Measurements from ENCODE around the gene SHC3. TPM values are rescaled to one million over a fixed set of nuclear protein-coding genes. Genes with fewer than 3 reads are reported as not detected.

SHC3 gene
- total RNA-seq, 2 experiments from 2014 or later: 0.03 TPM; not detected in 1

DNA sequence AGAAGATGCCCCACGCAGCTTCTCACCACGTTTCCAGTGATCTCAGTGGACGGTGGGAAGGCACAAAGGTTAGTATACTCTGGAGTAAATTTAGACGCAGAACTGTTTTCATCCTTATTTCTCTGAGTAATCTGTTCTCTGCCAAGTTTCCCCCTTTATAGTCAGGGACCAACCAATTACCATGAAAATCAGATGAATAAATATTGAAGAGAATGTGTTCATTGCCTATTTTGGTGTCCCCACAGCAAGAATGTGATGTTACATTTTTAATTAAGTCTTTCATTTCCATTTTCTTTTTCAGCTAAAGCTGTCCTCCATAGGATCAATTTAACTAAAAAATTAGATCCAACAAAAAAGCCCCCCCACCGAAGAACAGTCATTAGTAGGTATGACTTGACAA is 146.0 kb downstream of the SHC3 start:
- BruUV-seq (replicated peaks): no TSS peak
- H4K20me1 ChIP-seq (ENCODE audit: insufficient read depth, low read length): no peaks in the 10 kb centered on the region
- CTCF ChIA-PET (ENCODE audit: unreplicated experiment): no interaction called here

DNA sequence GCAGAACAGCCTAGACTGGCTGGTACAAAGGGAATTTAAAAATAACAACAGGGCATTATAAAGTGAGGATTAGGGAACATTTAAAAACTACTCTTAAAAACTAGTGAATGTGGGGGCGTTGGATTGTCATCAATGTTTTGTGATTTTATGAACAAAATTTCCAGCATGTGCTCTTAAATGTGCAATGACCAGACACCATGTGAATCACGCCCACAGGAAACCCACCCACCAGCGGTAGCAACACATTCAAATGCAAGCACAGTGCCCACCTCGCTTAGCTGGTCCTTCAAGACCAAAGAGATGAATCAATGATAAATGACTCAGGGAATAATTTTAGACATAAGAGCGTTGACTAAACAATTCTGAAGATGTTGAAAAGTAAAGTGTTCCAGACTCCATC is 146.4 kb downstream of the SHC3 start:
- no peaks in the 10 kb centered on the region for H3K36me3 ChIP-seq (ENCODE audit: insufficient read depth, low read length)

More for the DNA sequence above, 146.0 kb downstream of the SHC3 start:
- no peaks in the 10 kb centered on the region for H3K36me3 ChIP-seq (ENCODE audit: insufficient read depth, low read length)
- H3K79me2 ChIP-seq (ENCODE audit: insufficient read depth, low read depth, low read length): no peaks in the 10 kb centered on the region
- intact Hi-C loops (cut with micrococcal nuclease; ENCODE audit: unreplicated experiment): no loop called here
- no peak overlapping the region for H3K4me2 ChIP-seq (ENCODE audit: low read length)
- H2AFZ ChIP-seq (ENCODE audit: low read length): no peak overlapping the region
- H3K27ac ChIP-seq (ENCODE audit: low read depth, low read length, poor library complexity, severe bottlenecking): no peak overlapping the region
- H3K9me2 ChIP-seq (ENCODE audit: insufficient read depth, low read length): no peaks in the 10 kb centered on the region
- no peak for DNase-seq (ENCODE audit: low spot score)
- no peaks in the 10 kb centered on the region for H3K4me1 ChIP-seq (ENCODE audit: insufficient read depth, low read length, poor library complexity, severe bottlenecking)
- POLR2A ChIA-PET: no interaction called here
- no peak overlapping the region for H3K4me3 ChIP-seq (ENCODE audit: low read depth, low read length, poor library complexity, severe bottlenecking)
- no peak for TF ChIP-seq EZH2phosphoT487 (IDR thresholded peaks at IDR 0.05; ENCODE audit: borderline replicate concordance, low read depth, low read length)
- no peak for TF ChIP-seq CTCF (conservative IDR thresholded peaks at IDR 0.05; ENCODE audit: low read length)
- H3K9me3 ChIP-seq (ENCODE audit: low read length): peaks cover 5% of the 10 kb centered on the region; the same call in 1 of the 2 replicates

More for the DNA sequence above, 146.4 kb downstream of the SHC3 start:
- BruUV-seq (replicated peaks): no TSS peak
- no peak for TF ChIP-seq EZH2phosphoT487 (IDR thresholded peaks at IDR 0.05; ENCODE audit: borderline replicate concordance, low read depth, low read length)
- TF ChIP-seq CTCF (conservative IDR thresholded peaks at IDR 0.05; ENCODE audit: low read length): no peak
- intact Hi-C loops (cut with micrococcal nuclease; ENCODE audit: unreplicated experiment): no loop called here
- H3K27ac ChIP-seq (ENCODE audit: low read depth, low read length, poor library complexity, severe bottlenecking): no peak overlapping the region
- CTCF ChIA-PET (ENCODE audit: unreplicated experiment): no interaction called here
- no peaks in the 10 kb centered on the region for H4K20me1 ChIP-seq (ENCODE audit: insufficient read depth, low read length)
- peaks cover 5% of the 10 kb centered on the region; the same call in 1 of the 2 replicates for H3K9me3 ChIP-seq (ENCODE audit: low read length)
- H3K4me2 ChIP-seq (ENCODE audit: low read length): no peak overlapping the region
- no peaks in the 10 kb centered on the region for H3K4me1 ChIP-seq (ENCODE audit: insufficient read depth, low read length, poor library complexity, severe bottlenecking)
- no peak for DNase-seq (ENCODE audit: low spot score)
- no peak overlapping the region for H2AFZ ChIP-seq (ENCODE audit: low read length)
- H3K9me2 ChIP-seq (ENCODE audit: insufficient read depth, low read length): no peaks in the 10 kb centered on the region
- POLR2A ChIA-PET: no interaction called here
- H3K4me3 ChIP-seq (ENCODE audit: low read depth, low read length, poor library complexity, severe bottlenecking): no peak overlapping the region
- H3K79me2 ChIP-seq (ENCODE audit: insufficient read depth, low read depth, low read length): no peaks in the 10 kb centered on the region
